Hematopoietic multipotent progenitor cell (in vitro differentiated cells): ENCODE measurements around the gene KAZN. TPM values are rescaled to one million over a fixed set of nuclear protein-coding genes. Genes with fewer than 3 reads are reported as not detected.

ENCODE experiments used
- DNase-seq, 3 donors: peaks; one replicate each; pipeline ENCODE4 v3.0.0-alpha.2; 2011 to 2015; ENCODE audit warnings: low read depth in 2 of 3, low spot score in 2 of 3
- total RNA-seq: library from RNA; depleted of rRNA; stranded (reverse); fragments of >200 nt; gene quantifications from one replicate; pipeline ENCODE4 v1.2.3, GENCODE V29; 2012

The KAZN gene
- total RNA-seq, 1 donor: 0.54 TPM

- no peak for DNase-seq
Measured at GRCh38 chr1:14585728-14586127, 12.8 kb upstream of the KAZN start.

- DNase-seq: no peak
Measured at GRCh38 chr1:14590411-14591180, 7.9 kb upstream of the KAZN start.

DNA sequence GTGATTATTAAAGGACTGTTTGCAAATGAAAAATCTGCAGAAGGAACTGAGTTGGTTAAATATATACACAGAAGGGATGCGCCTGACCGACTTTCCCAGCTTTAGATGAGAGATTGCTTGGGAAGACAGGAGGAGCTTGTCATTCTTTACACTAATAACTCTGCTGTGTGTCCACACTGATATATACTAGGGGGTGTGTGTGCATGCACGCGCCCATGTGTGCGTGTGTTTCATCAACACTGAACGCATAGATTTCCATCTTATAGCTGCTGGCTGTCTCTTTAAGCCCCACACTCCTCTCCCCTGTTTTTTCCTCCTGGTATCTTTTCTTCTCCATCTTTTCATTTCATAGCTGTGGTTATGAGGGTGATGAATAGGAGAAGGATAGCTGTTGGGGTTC, 6.9 kb upstream of the KAZN start:
- DNase-seq: no peak

GRCh38 chr1:14592004-14592631, 6.4 kb upstream of the KAZN start:
- no peak for DNase-seq

DNA sequence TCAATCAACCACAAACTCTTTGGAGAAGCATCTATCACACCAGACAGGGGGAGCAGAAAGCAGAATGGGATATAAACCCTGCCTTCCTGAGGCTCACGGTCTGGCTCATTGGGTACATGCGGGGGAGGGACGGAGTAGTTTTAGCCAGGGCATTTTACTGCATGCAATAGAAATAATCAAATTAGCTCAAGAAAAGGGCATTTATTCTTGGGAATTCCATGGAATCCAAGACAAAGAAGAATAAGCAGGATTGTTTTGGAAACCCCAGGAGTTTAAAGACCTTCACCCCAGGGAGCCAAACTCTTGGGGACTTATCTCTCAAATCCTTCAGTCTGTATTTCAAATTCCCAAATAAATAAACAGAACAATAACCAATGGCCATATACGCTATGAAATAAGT, 5.2 kb upstream of the KAZN start:
- DNase-seq: no peak

DNA sequence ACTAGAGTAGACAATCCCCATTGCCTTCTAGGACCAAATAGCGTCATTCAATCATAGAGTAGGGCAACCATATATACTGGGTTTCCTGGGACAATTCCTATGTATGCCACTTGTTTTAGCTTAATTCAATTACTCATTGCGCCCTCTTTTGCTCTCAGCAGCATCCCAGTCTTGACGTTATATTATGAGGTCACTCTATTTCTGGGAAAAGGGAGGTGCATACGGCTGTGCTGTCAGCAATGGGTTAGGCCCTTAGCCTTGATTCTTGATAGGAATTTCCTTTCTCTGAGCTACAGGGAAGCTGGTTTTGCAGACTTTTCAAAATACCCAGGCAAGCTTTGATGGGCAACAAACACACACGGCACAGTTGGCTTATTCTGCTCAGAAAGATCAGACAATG, 4.4 kb upstream of the KAZN start:
- DNase-seq: no peak

GRCh38 chr1:14596591-14596990, 1.9 kb upstream of the KAZN start:
- DNase-seq: no peak

GRCh38 chr1:14597343-14598006, 1.0 kb upstream of the KAZN start:
- DNase-seq: no peak

GRCh38 chr1:14598007-14598497, 433 bp upstream of the KAZN start:
- peak in 2 of 3 donors; percentile 5 to 10 for DNase-seq

- peak in 2 of 3 donors; percentile 4 to 7 for DNase-seq
Measured at GRCh38 chr1:14599183-14599791, 802 bp downstream of the KAZN start.

- peak in 2 of 3 donors; percentile 14 to 45 for DNase-seq
Measured at GRCh38 chr1:14599800-14600199, 1.3 kb downstream of the KAZN start.

DNA sequence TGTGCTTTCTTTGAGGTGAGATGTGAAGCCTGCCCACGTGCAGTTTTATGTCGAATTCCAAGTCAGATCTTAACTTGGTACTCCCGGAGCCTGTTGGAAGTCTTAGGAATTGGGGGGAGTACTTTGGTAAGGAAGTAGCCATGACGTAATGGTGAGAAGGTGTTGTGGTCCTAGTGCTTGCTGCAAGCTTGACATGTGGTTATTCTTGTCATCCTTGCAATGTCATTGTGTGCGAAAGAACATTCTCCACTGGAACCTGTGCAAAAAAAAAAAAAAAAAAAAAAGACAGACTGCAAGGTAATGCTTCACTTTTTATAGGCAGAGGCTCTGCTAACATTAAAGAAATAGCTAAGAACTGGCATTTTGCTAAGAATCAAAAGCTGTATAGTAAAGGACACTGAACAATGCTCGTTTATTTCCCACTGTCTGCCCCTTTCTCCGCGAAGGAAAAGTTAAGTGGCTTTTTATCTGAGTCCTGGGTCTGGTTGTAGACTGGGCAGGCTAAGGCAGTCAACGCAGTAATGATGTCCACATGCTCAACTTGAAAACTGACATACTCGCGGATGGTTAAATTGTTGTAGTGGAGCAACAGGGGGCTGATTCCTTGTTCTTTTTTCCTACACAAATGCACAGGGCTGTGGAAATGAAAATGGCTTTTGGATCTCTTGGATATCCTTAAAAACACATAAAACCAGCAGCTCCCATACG, 2.1 kb downstream of the KAZN start:
- DNase-seq: peak in 2 of 3 donors; percentile 9 to 32

GRCh38 chr1:14602136-14602535, 3.7 kb downstream of the KAZN start:
- no peak for DNase-seq

- no peak for DNase-seq
Measured at GRCh38 chr1:14603645-14604044, 5.2 kb downstream of the KAZN start.

DNA sequence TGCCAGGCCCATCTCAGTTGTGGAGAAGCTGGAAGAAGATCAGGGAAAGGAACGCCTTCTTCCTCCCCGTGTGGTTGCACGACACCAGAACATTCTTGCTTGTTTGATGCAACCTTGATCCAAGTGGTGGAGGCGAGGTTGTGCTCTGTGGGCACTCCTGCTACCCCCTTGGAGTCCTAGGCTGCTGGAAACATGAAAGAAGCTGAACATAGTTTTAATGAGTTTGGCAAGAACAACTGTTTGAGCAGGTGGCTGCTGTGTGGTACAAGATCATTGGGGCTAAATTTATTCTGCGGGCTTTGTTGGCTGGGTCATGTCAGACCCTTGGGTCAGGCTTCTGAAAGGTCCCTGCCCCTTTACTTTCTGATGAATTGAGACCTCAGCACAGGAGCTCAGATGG, 5.9 kb downstream of the KAZN start:
- DNase-seq: no peak

DNA sequence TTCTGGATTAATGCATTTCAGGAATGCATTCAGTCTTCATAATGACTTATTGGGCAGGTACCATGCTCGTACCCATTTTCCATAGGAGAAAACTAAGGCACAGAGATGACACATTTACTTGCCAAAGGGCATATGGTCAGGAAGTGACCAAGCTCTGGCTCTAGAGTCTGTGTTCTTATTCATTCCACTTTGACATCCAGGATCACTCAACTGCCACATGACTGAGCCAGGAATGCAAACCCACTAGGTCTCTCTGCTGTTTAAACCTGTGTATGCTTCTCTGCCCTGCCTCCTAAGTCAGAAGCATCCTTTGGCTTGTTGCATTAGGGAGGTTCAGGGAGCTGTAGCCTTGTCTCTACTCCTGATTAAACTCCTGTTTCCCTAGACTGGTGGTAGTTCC, 7.5 kb downstream of the KAZN start:
- no peak for DNase-seq

DNA sequence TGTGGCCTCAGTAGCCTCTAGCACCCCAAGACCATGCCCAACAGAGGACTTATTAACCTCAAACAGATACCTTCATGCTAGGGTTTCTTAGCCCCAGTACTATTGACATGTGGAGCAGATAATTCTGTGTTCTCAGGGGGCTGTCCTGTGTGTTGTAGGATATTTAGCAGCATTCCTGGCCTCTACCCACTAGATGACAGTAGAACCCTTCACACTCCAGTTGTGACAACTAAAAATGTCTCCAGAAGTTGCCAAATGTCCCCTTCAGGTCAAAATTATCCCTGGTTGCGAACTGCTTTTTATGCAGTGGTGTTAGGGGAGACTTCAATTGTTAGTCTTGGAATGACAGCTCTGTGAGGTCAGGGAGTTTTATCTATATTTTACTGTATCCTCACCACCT, 8.1 kb downstream of the KAZN start:
- DNase-seq: peak in 2 of 3 donors; percentile 25 to 59

DNA sequence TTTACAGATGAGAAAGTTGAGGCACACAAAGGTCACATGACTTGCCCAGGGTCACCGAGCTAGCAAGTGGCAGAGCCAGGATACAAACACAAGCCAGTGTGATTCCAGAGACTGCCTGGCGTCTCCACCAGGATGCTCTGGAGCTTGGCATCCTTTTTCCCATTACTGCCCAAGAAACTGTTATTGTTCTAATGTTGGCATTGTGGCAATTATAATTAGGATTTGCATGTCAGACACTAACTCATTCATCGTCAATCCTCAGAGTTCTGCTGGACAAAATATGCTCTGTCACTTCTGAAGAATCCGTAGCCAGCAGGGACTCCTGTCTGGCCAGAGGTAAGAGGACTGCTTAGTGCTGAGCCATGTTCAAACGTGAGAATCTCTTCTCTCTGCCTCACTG, 8.8 kb downstream of the KAZN start:
- no peak for DNase-seq

- no peak for DNase-seq
Measured at GRCh38 chr1:14608308-14608707, 9.8 kb downstream of the KAZN start.

DNA sequence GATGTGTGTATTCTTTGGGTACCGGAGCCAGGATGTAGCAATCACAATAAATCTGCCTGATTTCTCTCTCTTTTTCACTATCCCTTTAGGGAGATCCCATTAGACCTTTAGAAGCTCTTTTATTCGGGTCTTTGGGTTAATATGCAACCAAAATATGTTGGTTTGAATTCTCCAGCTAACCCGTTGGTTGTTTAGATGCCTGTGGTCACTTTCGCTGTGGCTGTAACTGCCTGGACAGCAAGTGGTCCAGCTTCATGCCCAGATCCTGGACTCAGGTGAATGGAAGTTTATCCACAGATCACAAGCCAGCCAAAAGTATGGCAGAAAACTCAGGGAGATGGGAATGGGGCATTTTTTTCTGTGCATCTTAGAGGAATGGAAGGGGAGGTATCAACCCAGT, 12.3 kb downstream of the KAZN start:
- DNase-seq: no peak

DNA sequence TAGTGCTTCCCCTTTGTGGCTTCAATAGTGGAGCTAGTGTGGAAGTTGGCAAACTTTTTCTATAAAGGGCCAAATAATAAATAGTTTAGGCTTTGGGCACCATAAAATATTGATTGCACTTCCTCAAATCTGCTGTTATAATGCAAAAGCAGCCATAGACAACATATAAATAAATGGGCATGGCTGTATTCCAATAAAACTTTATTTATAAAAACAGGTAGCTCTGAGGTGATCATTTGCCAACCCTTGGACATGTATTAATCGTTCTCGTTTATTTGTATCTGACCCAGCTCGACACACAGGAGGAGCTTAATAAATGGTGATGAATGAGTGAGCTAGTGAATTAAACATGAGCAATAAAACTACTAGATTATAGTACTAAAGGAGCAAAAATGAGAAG, 13.3 kb downstream of the KAZN start:
- peak in 1 of 3 donors; percentile 17 for DNase-seq
